Subcutaneous adipose tissue (tissue), 4 donors: ENCODE measurements around the gene SRRM5. TPM values are rescaled to one million over a fixed set of nuclear protein-coding genes. Genes with fewer than 3 reads are reported as not detected.

Experiments used
- CTCF ChIP-seq: fragments of 450-650 bp; IDR thresholded peaks from one replicate; pipeline ENCODE4 v1.5.1; 2016; ENCODE audit warnings: low read depth, mild to moderate bottlenecking, control low read depth, antibody characterized with exemption, moderate library complexity
- total RNA-seq, 4 donors: library from RNA; depleted of rRNA; stranded (reverse); fragments of >200 nt; gene quantifications; one replicate each; pipeline ENCODE4 v1.1.0, GENCODE V29; 2016

SRRM5 gene
- total RNA-seq, 4 donors from 2014 or later: 0.33 to 0.66 (median 0.34) TPM; not detected in 1

- no peak for TF ChIP-seq CTCF
Observed at GRCh38 chr19:43570174-43570791, 41.6 kb upstream of the SRRM5 start.

- no peak for TF ChIP-seq CTCF
Observed at GRCh38 chr19:43572171-43572588, 39.7 kb upstream of the SRRM5 start.

GRCh38 chr19:43574424-43575155 is 37.3 kb upstream of the SRRM5 start:
- no peak for TF ChIP-seq CTCF

- no peak for TF ChIP-seq CTCF
Observed at GRCh38 chr19:43575156-43575950, 36.5 kb upstream of the SRRM5 start, which contains the start of the genes PINLYP and XRCC1. Gene PINLYP, plus strand, starts transcription at chr19:43575801. Its CDS starts 1,391 bp downstream, at chr19:43577192. Gene XRCC1, minus strand, starts transcription at chr19:43575527. Its CDS starts 69 bp downstream, at chr19:43575458.

- no peak for TF ChIP-seq CTCF
Observed at GRCh38 chr19:43575955-43576878, 35.7 kb upstream of the SRRM5 start.

GRCh38 chr19:43578787-43579186 is 33.1 kb upstream of the SRRM5 start:
- no peak for TF ChIP-seq CTCF
